ENCODE results near the gene C4BPB. TPM values are rescaled to one million over a fixed set of nuclear protein-coding genes. Genes with fewer than 3 reads are reported as not detected.

The C4BPB gene
- total RNA-seq, 1 donor from 2014 or later: 4.1 TPM

DNA sequence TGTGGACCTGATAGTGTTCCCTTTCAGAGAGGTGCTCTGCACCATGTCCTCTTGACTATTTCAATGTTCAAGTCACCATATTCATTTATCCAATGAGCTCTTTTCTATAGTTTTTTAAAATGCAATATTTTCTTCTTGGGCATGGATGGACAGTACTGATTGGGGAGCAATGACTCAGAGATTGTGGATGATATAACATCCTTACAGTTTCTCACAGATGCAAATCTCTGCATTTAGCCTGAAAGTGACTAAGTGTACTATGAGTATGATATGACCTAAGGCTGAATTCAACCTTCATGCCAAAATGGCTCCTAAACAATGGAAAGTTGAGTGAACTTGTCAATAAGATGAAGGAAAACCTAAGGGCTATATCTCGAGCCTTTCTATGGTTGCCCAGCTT lies 51.9 kb downstream of the C4BPB start:
- no peak for DNase-seq (ENCODE audit: low spot score)

DNA sequence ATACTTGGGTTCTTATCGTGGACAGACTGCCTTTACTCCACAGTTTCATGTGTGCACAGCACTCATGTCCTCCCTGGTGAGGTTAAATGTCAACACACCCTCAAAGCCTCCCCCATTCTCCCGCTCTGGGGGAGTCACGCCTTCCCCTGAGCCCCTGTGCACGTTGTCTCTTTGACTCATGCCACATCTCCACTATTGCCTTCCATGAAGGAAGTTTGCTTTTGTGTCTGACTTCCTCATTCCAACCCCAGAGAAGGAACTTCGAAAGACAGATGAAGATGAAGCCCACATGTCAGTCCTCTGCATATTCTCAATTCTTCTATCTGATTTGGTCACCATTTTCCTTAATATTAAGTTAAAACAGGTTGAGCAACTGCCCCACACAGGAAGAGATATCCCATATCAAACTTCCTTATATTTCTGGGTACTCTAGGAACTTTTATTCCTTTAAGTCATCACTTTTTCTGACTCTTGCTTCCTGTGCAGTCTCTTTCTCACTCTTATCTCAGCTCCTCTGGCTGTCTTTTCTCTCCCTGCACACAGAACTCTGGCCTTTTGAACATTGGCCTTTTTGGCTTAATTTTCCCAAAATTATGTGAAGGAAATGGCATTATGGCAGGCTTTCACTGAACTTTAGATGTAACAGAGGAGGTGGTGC lies 56.9 kb downstream of the C4BPB start:
- DNase-seq (ENCODE audit: low spot score): no peak

Other genes starting within 250 kb of the C4BPB start
- not detected for gene IL20, start 223.2 kb upstream of the C4BPB start, total RNA-seq
- not detected for gene IL24, start 191.4 kb upstream of the C4BPB start, total RNA-seq
- 8.0 TPM for gene FCMR, start 166.9 kb upstream of the C4BPB start, total RNA-seq
- gene PIGR, start 142.4 kb upstream of the C4BPB start, total RNA-seq: 2,875 TPM
- 0.46 TPM for gene FCAMR, start 118.4 kb upstream of the C4BPB start, total RNA-seq
- 45.1 TPM for gene C1orf116, start 56.1 kb upstream of the C4BPB start, total RNA-seq
- 4.5 TPM for gene YOD1, start 37.7 kb upstream of the C4BPB start, total RNA-seq
- 17.9 TPM for gene PFKFB2, start 35.6 kb upstream of the C4BPB start, total RNA-seq
- 2.3 TPM for gene C4BPA, start 15.4 kb downstream of the C4BPB start, total RNA-seq
- gene CD55, start 232.8 kb downstream of the C4BPB start, total RNA-seq: 17.9 TPM